HEK293 (cell line): ENCODE measurements around the gene GPR17.

Source experiments
- CTCF ChIP-seq: fragments of 450-650 bp; formaldehyde crosslinking; IDR thresholded peaks from 2 replicates; pipeline ENCODE4 v1.5.1; 2016; ENCODE audit warnings: missing biosample characterization, missing genetic modification characterization
- SCRT1 ChIP-seq: fragments of 450-650 bp; formaldehyde crosslinking; IDR thresholded peaks from 2 replicates; pipeline ENCODE4 v1.5.1; 2016; ENCODE audit warnings: missing biosample characterization, missing genetic modification characterization, borderline replicate concordance
- SP7 ChIP-seq: fragments of 450-650 bp; formaldehyde crosslinking; IDR thresholded peaks from 2 replicates; pipeline ENCODE4 v1.5.1; 2016; ENCODE audit warnings: missing biosample characterization, missing genetic modification characterization
- YY1 ChIP-seq: fragments of 450-650 bp; formaldehyde crosslinking; IDR thresholded peaks from 2 replicates; pipeline ENCODE4 v1.5.1; 2018; ENCODE audit warnings: missing biosample characterization, missing genetic modification characterization
- ZBTB20 ChIP-seq: fragments of 450-650 bp; formaldehyde crosslinking; IDR thresholded peaks from 2 replicates; pipeline ENCODE4 v1.5.1; 2016; ENCODE audit warnings: missing biosample characterization, missing genetic modification characterization
- ZFP69B ChIP-seq: fragments of 450-650 bp; formaldehyde crosslinking; IDR thresholded peaks from 2 replicates; pipeline ENCODE4 v1.5.1; 2016; ENCODE audit warnings: missing biosample characterization, missing genetic modification characterization
- ZNF416 ChIP-seq: fragments of 450-650 bp; formaldehyde crosslinking; IDR thresholded peaks from 2 replicates; pipeline ENCODE4 v1.5.1; 2016; ENCODE audit warnings: missing biosample characterization, missing genetic modification characterization
- ZNF549 ChIP-seq: fragments of 450-650 bp; IDR thresholded peaks from 2 replicates; pipeline ENCODE4 v1.5.1; 2018; ENCODE audit warnings: missing biosample characterization, missing genetic modification characterization, mild to moderate bottlenecking, inconsistent platforms, moderate library complexity
- ZNF785 ChIP-seq: fragments of 450-650 bp; formaldehyde crosslinking; IDR thresholded peaks from 2 replicates; pipeline ENCODE4 v1.5.1; 2016; ENCODE audit warnings: missing biosample characterization, missing genetic modification characterization
- ZSCAN23 ChIP-seq: fragments of 450-650 bp; formaldehyde crosslinking; IDR thresholded peaks from 2 replicates; pipeline ENCODE4 v1.5.1; 2016; ENCODE audit warnings: missing biosample characterization, missing genetic modification characterization

GRCh38 chr2:127664065-127664894 is 18.3 kb downstream of the GPR17 start:
- TF ChIP-seq CTCF (tag by site-specific recombination): no peak
- TF ChIP-seq ZNF416 (tag by site-specific recombination): no peak
- no peak for TF ChIP-seq ZSCAN23
- TF ChIP-seq ZFP69B (tag by site-specific recombination): no peak
- no peak for TF ChIP-seq ZNF549 (tag by site-specific recombination)
- TF ChIP-seq YY1 (tag by site-specific recombination): no peak
- no peak for TF ChIP-seq ZBTB20 (tag by site-specific recombination)
- TF ChIP-seq ZNF785: no peak
- no peak for TF ChIP-seq SP7 (tag by site-specific recombination)
- TF ChIP-seq SCRT1 (tag by site-specific recombination): no peak
